HCT116 (cell line): ENCODE results near the gene SOX6. TPM values are rescaled to one million over a fixed set of nuclear protein-coding genes. Genes with fewer than 3 reads are reported as not detected.

Source experiments
- ATAC-seq: fragments of 200-7000 bp; cut with Tn5 transposase; 2 replicates; pipeline ENCODE4 v1.9.1; 2020; ENCODE audit warnings: mild to moderate bottlenecking, moderate library complexity
- BruUV-seq: library from RNA; stranded (reverse); fragments of 400-500 nt; replicated peaks from 2 replicates; lab custom pipeline; 2021; lab: Mats Ljungman, UMichigan
- CTCF ChIA-PET: fragments of 300-600 bp; sonication (Branson Sonifier 250); formaldehyde crosslinking; loops from one replicate; lab custom pipeline; 2021; ENCODE audit warnings: antibody characterized with exemption; lab: Charles Lee
- POLR2A ChIA-PET: fragments of 300-600, 350-600 bp; sonication (Branson Sonifier 250); formaldehyde crosslinking; loops from one replicate; lab custom pipeline; 2021; ENCODE audit warnings: antibody characterized with exemption; lab: Charles Lee
- RAD21 ChIA-PET, 2 experiments: fragments of 300-600 bp; sonication (Branson Sonifier 250); formaldehyde crosslinking; loops; one replicate each; lab custom pipeline; 2023; ENCODE audit warnings: low total read pairs in 2 of 2; ENCODE audit not compliant: uncharacterized antibody in 2 of 2, unreplicated experiment in 2 of 2, low non-redundant PET in 1 of 2; lab: Charles Lee
- DNase-seq: peaks from one replicate; pipeline ENCODE4 v3.0.0-alpha.2; 2010; ENCODE audit warnings: low read depth, low spot score
- H2AFZ ChIP-seq: fragments of 200-600 bp; shearing (Covaris generic), sonication (generic); 2 replicates; pipeline ENCODE4 v1.6.1; 2017; ENCODE audit warnings: low read depth, mixed run types, mixed read lengths, antibody characterized with exemption, low read length; ENCODE audit not compliant: poor library complexity, severe bottlenecking
- H3K27ac ChIP-seq: 2 replicates; pipeline ENCODE4 v1.5.1; 2012; ENCODE audit warnings: low read depth, low read length
- H3K27me3 ChIP-seq: fragments of 200-600 bp; sonication (generic); 2 replicates; pipeline ENCODE4 v1.6.1; 2016; ENCODE audit warnings: mixed run types, low read length, mixed read lengths; ENCODE audit not compliant: insufficient read depth
- H3K36me3 ChIP-seq, 2 experiments: fragments of 200-500 bp in 1 of 2; fragments of 200-600 bp in 1 of 2; sonication (Bioruptor generic) in 1 of 2; sonication (generic) in 1 of 2; 2 replicates each; pipeline versions ENCODE4 v1.5.1 to v1.6.1; 2014 to 2016; ENCODE audit warnings: low read length in 2 of 2, inconsistent platforms in 1 of 2, mixed read lengths in 1 of 2, mixed run types in 1 of 2; ENCODE audit not compliant: insufficient read depth in 2 of 2, control insufficient read depth in 1 of 2
- H3K4me1 ChIP-seq, 2 experiments: fragments of 200-600 bp in 1 of 2; sonication (generic) in 1 of 2; 2 replicates each; pipeline versions ENCODE4 v1.5.1 to v1.6.1; 2012 to 2017; ENCODE audit warnings: low read length in 2 of 2, inconsistent platforms in 1 of 2, mild to moderate bottlenecking in 1 of 2, mixed read lengths in 1 of 2, mixed run types in 1 of 2, moderate library complexity in 1 of 2; ENCODE audit not compliant: insufficient read depth in 2 of 2, control insufficient read depth in 1 of 2
- H3K4me2 ChIP-seq: fragments of 200-600 bp; sonication (generic); 2 replicates; pipeline ENCODE4 v1.6.1; 2017; ENCODE audit warnings: mixed run types, low read length, mixed read lengths
- H3K4me3 ChIP-seq, 2 experiments: fragments of 200-600 bp in 1 of 2; sonication (generic) in 1 of 2; replicated peaks in 1 of 2; 2 replicates each; pipeline ENCODE4 v1.5.1; 2011 to 2016; ENCODE audit warnings: low read length in 2 of 2, control low read depth in 1 of 2, low read depth in 1 of 2, mild to moderate bottlenecking in 1 of 2, mixed read lengths in 1 of 2, mixed run types in 1 of 2
- H3K79me2 ChIP-seq: fragments of 200-600 bp; sonication (generic); 2 replicates; pipeline ENCODE4 v1.6.1; 2017; ENCODE audit warnings: mild to moderate bottlenecking, mixed run types, low read length, moderate library complexity, mixed read lengths; ENCODE audit not compliant: insufficient read depth
- H3K9ac ChIP-seq: fragments of 200-600 bp; sonication (generic); 2 replicates; pipeline ENCODE4 v1.6.1; 2016; ENCODE audit warnings: low read length, mixed read lengths
- H3K9me2 ChIP-seq: fragments of 200-600 bp; sonication (generic), shearing (Covaris generic); 2 replicates; pipeline ENCODE4 v1.6.1; 2017; ENCODE audit warnings: mixed run types, mild to moderate bottlenecking, moderate library complexity; ENCODE audit not compliant: insufficient read depth
- H3K9me3 ChIP-seq, 2 experiments: fragments of 200-500 bp in 1 of 2; fragments of 200-600 bp in 1 of 2; sonication (Bioruptor generic) in 1 of 2; sonication (generic) in 1 of 2; 2 replicates each; pipeline ENCODE4 v1.6.1; 2014 to 2017; ENCODE audit warnings: low read length in 2 of 2, mixed read lengths in 2 of 2, inconsistent platforms in 1 of 2, low read depth in 1 of 2, mild to moderate bottlenecking in 1 of 2, mixed run types in 1 of 2, moderate library complexity in 1 of 2; ENCODE audit not compliant: control insufficient read depth in 1 of 2, insufficient read depth in 1 of 2
- H4K20me1 ChIP-seq: fragments of 200-600 bp; sonication (generic), shearing (Covaris generic); 2 replicates; pipeline ENCODE4 v1.6.1; 2017; ENCODE audit warnings: mixed run types, mild to moderate bottlenecking, moderate library complexity; ENCODE audit not compliant: insufficient read depth
- CEBPB ChIP-seq: IDR thresholded peaks from 2 replicates; pipeline ENCODE4 v1.6.1; 2012; ENCODE audit warnings: low read depth
- MAX ChIP-seq: IDR thresholded peaks from 2 replicates; pipeline ENCODE4 v1.6.1; 2012
- POLR2A ChIP-seq: IDR thresholded peaks from 2 replicates; pipeline ENCODE4 v1.7.0; 2011; ENCODE audit warnings: borderline replicate concordance; ENCODE audit not compliant: insufficient read depth, insufficient read length; ENCODE audit errors: extremely low read depth
- POLR2AphosphoS5 ChIP-seq: IDR thresholded peaks from 2 replicates; pipeline ENCODE4 v1.6.1; 2011; ENCODE audit warnings: mild to moderate bottlenecking, low read depth, low read length, moderate library complexity
- SIN3A ChIP-seq: IDR thresholded peaks from 2 replicates; pipeline ENCODE4 v1.6.1; 2012; ENCODE audit warnings: low read depth
- YY1 ChIP-seq: IDR thresholded peaks from 2 replicates; pipeline ENCODE4 v1.6.1; 2011; ENCODE audit warnings: low read length, low read depth, moderate library complexity, mild to moderate bottlenecking; ENCODE audit not compliant: insufficient replicate concordance; ENCODE audit errors: extremely low read depth
- ZBTB33 ChIP-seq: IDR thresholded peaks from 2 replicates; pipeline ENCODE4 v1.6.1; 2011; ENCODE audit warnings: mild to moderate bottlenecking, low read length, moderate library complexity; ENCODE audit not compliant: insufficient replicate concordance; ENCODE audit errors: extremely low read depth
- intact Hi-C: fragments of 100-400 bp; cut with micrococcal nuclease; formaldehyde crosslinking; loops from 2 replicates; pipeline ENCODE4 v1.10.0; 2022
- total RNA-seq: library from RNA; stranded (reverse); gene quantifications from one replicate; pipeline ENCODE4 v1.2.1, GENCODE V29; 2021; ENCODE audit not compliant: unreplicated experiment

Gene SOX6
- total RNA-seq, 1 experiment from 2014 or later, result 0.81 TPM

- Histone ChIP-seq H3K79me2 (no peaks in the 10 kb centered on the region), H3K4me1 (no peaks in the 10 kb centered on the region)
- TF ChIP-seq MAX (no peak), POLR2AphosphoS5 (no peak), YY1 (no peak)
- TF ChIP-seq, all 23 proteins: peak for 0
- Histone ChIP-seq H3K4me2 (no peak overlapping the region), H3K27me3 (peaks cover 31% of the 10 kb centered on the region), H3K9ac (no peak overlapping the region), H3K36me3 (no peaks in the 10 kb centered on the region), H4K20me1 (no peaks in the 10 kb centered on the region), H3K9me2 (no peaks in the 10 kb centered on the region), H2AFZ (no peak overlapping the region), H3K27ac (no peak overlapping the region), H3K9me3 (no peaks in the 10 kb centered on the region), H3K4me3 (no peak overlapping the region)
- intact Hi-C loops, result no loop called here
- DNase-seq, result no peak
- ChIA-PET POLR2A (no interaction called here), RAD21 (no interaction called here), CTCF (no interaction called here)
- no TSS peak for BruUV-seq
- no peak for ATAC-seq
Measured at GRCh38 chr11:16018931-16019330, 337.4 kb downstream of the SOX6 start.

GRCh38 chr11:16016468-16016829 lies 339.9 kb downstream of the SOX6 start:
- H3K9me2 ChIP-seq, result no peaks in the 10 kb centered on the region
- ChIA-PET RAD21 (no interaction called here), CTCF (no interaction called here), POLR2A (no interaction called here)
- H3K27me3 ChIP-seq, result peaks cover 36% of the 10 kb centered on the region
- intact Hi-C loops, result no loop called here
- no peaks in the 10 kb centered on the region for H3K9me3 ChIP-seq
- BruUV-seq, result no TSS peak
- H3K79me2 ChIP-seq, result no peaks in the 10 kb centered on the region
- no peaks in the 10 kb centered on the region for H3K36me3 ChIP-seq
- H3K27ac ChIP-seq, result no peak overlapping the region
- no peaks in the 10 kb centered on the region for H4K20me1 ChIP-seq
- H2AFZ ChIP-seq, result no peak overlapping the region
- no peaks in the 10 kb centered on the region for H3K4me1 ChIP-seq
- no peak overlapping the region for H3K4me3 ChIP-seq
- no peak overlapping the region for H3K9ac ChIP-seq
- DNase-seq (no peak), ATAC-seq (no peak)
- H3K4me2 ChIP-seq, result no peak overlapping the region
- TF ChIP-seq ZBTB33 (no peak), CEBPB (no peak), SIN3A (no peak), POLR2A (no peak)
